HG02610 (cell line): ENCODE results near the gene IKBKG.
A peak's percentile ranks its signal among the peaks of the same experiment; 100 is the strongest.
"Not testable (repeated sequence)": the region's sequence is repeated elsewhere in the genome, so short reads cannot be mapped to it uniquely, and the experiment has no call there.

ENCODE experiments used
- ATAC-seq: cut with Tn5 transposase; IDR thresholded peaks from one replicate; pipeline ENCODE4 v1.9.1; 2021; ENCODE audit warnings: mild to moderate bottlenecking, moderate library complexity; ENCODE audit not compliant: unreplicated experiment

Gene IKBKG, protein sequence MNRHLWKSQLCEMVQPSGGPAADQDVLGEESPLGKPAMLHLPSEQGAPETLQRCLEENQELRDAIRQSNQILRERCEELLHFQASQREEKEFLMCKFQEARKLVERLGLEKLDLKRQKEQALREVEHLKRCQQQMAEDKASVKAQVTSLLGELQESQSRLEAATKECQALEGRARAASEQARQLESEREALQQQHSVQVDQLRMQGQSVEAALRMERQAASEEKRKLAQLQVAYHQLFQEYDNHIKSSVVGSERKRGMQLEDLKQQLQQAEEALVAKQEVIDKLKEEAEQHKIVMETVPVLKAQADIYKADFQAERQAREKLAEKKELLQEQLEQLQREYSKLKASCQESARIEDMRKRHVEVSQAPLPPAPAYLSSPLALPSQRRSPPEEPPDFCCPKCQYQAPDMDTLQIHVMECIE

GRCh38 chrX:154547245-154548027 is at the start of gene IKBKG:
IKBKG (plus strand) TSS chrX:154547620; CDS start chrX:154552003, 4,383 bp downstream.
- ATAC-seq, result peak; percentile 83

DNA sequence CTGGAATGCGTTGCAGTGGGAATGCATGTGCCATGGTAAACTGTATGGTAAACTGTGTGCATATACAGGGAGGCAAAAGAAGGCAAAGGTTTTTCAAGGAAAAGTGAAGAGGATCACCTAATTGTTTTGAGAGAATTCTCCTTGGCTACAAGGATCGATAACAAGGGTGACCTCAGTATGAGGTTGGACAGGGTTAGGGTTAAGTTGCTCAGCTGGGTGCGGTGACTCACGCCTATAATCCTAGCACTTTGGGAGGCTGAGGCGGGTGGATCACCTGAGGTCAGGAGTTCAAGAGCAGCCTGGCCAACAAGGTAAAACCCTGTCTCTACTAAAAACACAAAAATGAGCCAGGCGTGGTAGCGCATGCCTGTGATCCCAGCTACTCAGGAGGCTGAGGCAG is 46.0 kb upstream of the IKBKG start:
- not testable (repeated sequence) for ATAC-seq

DNA sequence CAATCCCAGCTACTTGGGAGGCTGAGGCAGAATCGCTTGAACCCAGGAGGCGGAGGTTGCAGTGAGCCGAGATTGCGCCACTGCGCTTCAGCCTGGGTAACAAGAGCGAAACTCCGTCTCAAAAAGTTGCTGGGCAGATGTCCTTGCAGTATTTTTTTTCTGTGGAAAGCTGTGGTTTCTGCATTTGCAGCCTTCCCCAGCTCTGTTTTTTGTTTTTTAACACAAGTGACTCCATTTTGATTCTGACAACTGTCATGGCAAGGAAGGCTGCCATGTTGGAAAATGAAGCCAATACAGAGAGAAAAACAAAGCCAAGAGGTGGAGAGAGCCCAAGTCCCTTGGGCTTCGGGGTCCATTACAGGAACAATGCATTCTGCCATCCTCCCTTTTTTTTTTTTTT is 45.3 kb upstream of the IKBKG start:
- ATAC-seq, result no peak

GRCh38 chrX:154502989-154503388 is 44.4 kb upstream of the IKBKG start:
- no peak for ATAC-seq

DNA sequence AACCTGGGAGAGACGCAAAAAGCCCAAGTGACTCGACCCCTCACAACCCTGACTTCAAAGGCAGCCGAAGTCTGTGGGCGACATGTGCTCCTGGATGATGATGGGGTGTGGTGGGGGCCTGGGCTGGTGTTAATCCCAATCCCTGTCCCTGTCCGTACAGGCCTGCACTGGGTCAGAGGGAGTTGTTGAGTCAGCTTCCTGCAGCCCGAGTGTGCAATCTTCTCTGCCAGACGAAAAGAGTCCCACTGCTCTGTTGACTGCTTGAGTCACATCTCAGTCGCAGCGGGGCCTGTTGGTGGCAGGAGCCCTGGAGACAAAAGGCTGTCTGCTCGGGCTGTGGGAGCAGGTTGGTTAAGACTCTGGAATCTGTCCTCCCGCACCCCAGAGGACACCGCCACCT is 41.7 kb upstream of the IKBKG start:
- ATAC-seq, result no peak

- ATAC-seq, result no peak
These were observed 40.7 kb upstream of the IKBKG start for GRCh38 chrX:154506483-154507332.

DNA sequence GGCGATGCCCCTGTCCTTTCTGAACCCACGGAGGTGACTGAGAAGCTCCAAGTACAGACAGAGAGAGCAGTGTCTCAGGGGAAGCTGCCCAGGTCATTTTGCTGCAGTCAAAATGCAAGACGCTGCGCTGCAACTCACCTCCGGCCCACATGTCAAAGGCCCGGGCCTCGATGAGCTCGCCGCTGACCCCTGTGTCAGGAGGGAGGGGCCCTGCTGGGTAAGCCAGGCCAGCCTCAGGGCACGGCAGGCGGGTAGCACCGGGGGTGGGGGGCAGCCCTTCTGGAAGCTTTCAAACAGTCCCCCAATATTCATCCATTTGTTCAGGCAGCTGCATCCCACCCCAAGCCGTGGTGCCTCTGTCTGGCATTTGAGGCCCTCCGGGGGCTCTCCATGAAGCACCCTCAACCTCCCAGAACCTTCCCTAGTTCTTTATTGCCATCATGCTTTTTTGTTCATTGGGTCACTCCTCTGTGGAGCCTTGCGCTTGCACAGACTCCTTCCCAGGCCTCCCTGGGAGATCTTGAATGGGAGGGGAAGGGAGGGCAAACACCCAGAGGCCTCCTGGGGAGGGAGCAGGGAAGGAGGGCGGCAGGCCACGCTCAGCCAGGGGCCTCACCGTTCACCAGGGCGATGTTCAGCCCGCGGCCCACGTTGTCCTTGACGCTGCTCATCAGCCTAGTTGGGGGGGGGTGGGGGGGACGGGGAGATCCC is 39.6 kb upstream of the IKBKG start:
- no peak for ATAC-seq

DNA sequence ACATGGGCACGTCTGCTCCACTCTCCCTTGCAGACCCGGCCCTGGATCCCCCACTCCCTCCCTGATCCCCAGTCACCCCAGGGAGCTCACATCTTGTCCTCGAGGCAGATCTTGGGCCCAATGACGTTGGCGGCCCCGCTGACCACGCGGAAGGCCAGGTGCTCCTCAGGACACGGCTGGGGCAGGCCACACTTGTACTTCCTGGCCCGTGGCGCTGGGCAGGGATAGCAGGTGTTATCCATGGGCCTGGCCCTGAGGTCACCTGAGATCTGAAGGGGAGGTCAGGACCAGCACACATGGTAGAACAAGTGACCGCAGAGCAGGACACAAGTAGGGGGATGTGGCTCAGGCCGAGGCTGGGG is 39.1 kb upstream of the IKBKG start:
- no peak for ATAC-seq

DNA sequence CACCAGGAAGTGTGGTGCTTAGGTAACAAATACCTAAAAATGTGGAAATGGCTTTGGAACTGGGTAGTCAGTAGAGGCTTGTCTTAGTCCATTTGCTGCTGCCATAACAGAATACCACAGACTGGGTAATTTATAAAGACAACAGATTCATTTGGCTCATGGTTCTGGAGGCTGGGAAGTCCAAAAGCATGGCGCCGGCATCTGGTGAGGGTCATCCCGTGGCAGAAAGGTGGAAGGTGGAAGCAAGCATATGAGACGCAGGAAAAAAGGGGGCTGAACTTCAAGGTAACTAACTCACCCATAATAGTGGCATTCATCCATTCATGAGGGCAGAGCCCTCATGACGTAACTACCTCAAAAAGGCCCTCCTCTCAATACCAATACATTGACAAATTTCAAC is 38.0 kb upstream of the IKBKG start:
- no peak for ATAC-seq

- no peak for ATAC-seq
These were observed 35.7 kb upstream of the IKBKG start for GRCh38 chrX:154511761-154512160.

- no peak for ATAC-seq
These were observed 34.4 kb upstream of the IKBKG start for GRCh38 chrX:154512879-154513553.

- ATAC-seq, result no peak
These were observed 33.7 kb upstream of the IKBKG start for GRCh38 chrX:154513716-154514115.

GRCh38 chrX:154515090-154515965 is 32.1 kb upstream of the IKBKG start:
- no peak for ATAC-seq

DNA sequence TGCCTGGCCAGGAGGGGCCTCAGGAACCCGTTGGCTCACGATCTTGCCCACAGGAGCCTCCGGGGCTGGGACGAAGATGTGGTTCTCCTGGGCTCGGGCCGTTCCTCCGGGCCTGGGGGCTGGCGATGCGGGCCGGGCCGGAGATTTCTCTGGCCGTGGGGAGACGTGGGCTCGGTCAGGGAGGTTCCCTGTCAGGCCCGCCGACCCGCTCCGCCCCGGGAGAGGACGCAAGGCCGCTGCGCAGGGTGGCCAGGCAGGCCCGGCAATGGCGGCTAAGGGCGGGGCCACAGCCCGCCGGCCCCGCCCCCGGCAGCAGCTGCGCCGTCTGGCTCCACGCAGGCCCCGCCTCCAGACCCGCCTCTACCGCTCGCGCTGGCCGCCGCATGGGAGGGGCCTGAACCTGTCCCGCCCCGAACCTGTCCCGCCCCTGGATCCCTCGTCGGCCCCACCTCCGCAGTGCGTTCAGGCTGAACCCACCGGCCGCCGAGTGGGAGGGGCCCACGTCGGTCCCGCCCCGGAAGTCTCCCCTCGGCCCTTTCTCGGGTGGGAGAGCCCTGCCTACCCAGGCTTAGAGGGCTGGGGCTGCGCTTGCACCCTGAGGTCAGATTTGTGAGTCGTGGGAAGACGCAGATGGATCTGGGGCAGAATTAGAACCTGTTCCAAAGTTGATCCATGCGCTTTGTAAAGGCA is 31.3 kb upstream of the IKBKG start, which contains the start of gene FAM3A:
Gene FAM3A (minus strand): TSS at position 267 of the 690 bp plus-strand sequence. CDS start 460 bp downstream, outside the sequence.
- peak; percentile 89 for ATAC-seq

GRCh38 chrX:154516656-154517100 is 30.7 kb upstream of the IKBKG start:
- ATAC-seq, result no peak

GRCh38 chrX:154517101-154517781 is 30.2 kb upstream of the IKBKG start:
- ATAC-seq, result no peak

DNA sequence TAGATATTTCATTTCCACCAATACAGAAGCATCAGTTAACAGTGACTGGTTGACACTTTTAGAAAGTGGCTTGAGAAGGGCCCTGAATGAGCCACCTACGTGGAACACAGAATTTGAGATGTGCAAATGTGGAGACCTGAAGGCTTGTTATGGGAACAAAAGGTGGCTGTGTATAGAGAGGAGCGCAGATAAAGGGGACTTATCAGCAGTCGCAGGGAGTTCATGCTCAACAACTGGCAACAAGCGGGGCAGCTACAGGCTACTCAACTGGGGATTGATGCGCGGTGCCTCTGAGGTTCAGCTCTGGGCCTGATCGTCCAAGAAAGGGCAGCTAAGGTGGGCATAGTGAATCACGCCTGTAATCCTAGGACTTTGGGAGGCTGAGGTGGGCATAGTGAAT is 28.0 kb upstream of the IKBKG start:
- no peak for ATAC-seq
